ENCODE data around the gene HIVEP3. TPM values are rescaled to one million over a fixed set of nuclear protein-coding genes. Genes with fewer than 3 reads are reported as not detected.

HIVEP3 gene
- total and polyA plus RNA-seq, 2 of the 13 experiments (the other 11 are each of a cell fraction or from before 2014, with no cell fraction given) = 0.05 TPM; not detected in 1

- Histone ChIP-seq H3K4me3 (replicated peaks in 1 of 3; ENCODE audit: insufficient read depth in 1 of 3, low read depth in 2 of 3, low read length in 3 of 3) (no peak overlapping the region), H3K9me3 (ENCODE audit: low read length) (no peaks in the 10 kb centered on the region), H4K20me1 (ENCODE audit: insufficient read depth, low read length) (no peaks in the 10 kb centered on the region), H3K36me3 (replicated peaks in 1 of 2; ENCODE audit: control insufficient read depth in 1 of 2, insufficient read depth in 2 of 2, low read length in 2 of 2) (no peaks in the 10 kb centered on the region), H2AFZ (ENCODE audit: low read length) (no peak overlapping the region), H3K4me2 (ENCODE audit: low read depth, low read length) (no peak overlapping the region), H3K9ac (ENCODE audit: insufficient read depth, low read depth, low read length) (no peak overlapping the region), H3K27ac (ENCODE audit: extremely low read length, insufficient read depth, low read length) (no peak overlapping the region), H3K27me3 (ENCODE audit: control insufficient read depth in 1 of 2, insufficient read depth in 2 of 2, low read length in 2 of 2) (peaks cover 1 to 2% of the 10 kb centered on the region in 2 experiments; a peak in 1 of 5 replicates), H3K79me2 (ENCODE audit: insufficient read depth, low read length) (no peaks in the 10 kb centered on the region), H3K4me1 (ENCODE audit: insufficient read depth, low read length) (no peaks in the 10 kb centered on the region)
- WGBS (ENCODE audit: low lambda C conversion rate) = 8% methylated on average over 4 of the region's 4 CpGs
- TF ChIP-seq, protein P1, sequence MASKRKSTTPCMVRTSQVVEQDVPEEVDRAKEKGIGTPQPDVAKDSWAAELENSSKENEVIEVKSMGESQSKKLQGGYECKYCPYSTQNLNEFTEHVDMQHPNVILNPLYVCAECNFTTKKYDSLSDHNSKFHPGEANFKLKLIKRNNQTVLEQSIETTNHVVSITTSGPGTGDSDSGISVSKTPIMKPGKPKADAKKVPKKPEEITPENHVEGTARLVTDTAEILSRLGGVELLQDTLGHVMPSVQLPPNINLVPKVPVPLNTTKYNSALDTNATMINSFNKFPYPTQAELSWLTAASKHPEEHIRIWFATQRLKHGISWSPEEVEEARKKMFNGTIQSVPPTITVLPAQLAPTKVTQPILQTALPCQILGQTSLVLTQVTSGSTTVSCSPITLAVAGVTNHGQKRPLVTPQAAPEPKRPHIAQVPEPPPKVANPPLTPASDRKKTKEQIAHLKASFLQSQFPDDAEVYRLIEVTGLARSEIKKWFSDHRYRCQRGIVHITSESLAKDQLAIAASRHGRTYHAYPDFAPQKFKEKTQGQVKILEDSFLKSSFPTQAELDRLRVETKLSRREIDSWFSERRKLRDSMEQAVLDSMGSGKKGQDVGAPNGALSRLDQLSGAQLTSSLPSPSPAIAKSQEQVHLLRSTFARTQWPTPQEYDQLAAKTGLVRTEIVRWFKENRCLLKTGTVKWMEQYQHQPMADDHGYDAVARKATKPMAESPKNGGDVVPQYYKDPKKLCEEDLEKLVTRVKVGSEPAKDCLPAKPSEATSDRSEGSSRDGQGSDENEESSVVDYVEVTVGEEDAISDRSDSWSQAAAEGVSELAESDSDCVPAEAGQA (IDR thresholded peaks at IDR 0.05; ENCODE audit: low read depth) = no peak
- TF ChIP-seq, protein P1 (CRISPR knock-in tag; IDR thresholded peaks at IDR 0.05; ENCODE audit: borderline replicate concordance) = no peak
- TF ChIP-seq ZNF567 (CRISPR knock-in tag; IDR thresholded peaks at IDR 0.05; ENCODE audit: borderline replicate concordance) (no peak), CREB1 (IDR thresholded peaks at IDR 0.05) (peak; percentile 70), CREB1 (CRISPR knock-in tag; IDR thresholded peaks at IDR 0.05) (no peak), ZNF672 (CRISPR knock-in tag; IDR thresholded peaks at IDR 0.05) (no peak)
- FAIRE-seq (no peak), ATAC-seq (no peak), DNase-seq (ENCODE audit: low spot score) (no peak)
- intact Hi-C loops (cut with micrococcal nuclease; ENCODE audit: unreplicated experiment) (no loop called here), in situ Hi-C loops (cut with HindIII; ENCODE audit: extremely low pct_ligation_motif_present, low pct_unique_long_range_greater_than_20kb) (no loop called here)
- ChIA-PET POLR2A (no interaction called here), CTCF (ENCODE audit: low intra/inter-chr PET ratio, low total read pairs) (no interaction called here)
- BruUV-seq (replicated peaks) = no TSS peak
Measured at GRCh38 chr1:41735139-41735538, 183.6 kb downstream of the HIVEP3 start.

All from HepG2 (cell line).